ENCODE data around the gene MAP3K1. TPM values are rescaled to one million over a fixed set of nuclear protein-coding genes. Genes with fewer than 3 reads are reported as not detected.

MAP3K1 gene
- total RNA-seq, 1 experiment from 2014 or later: 5.7 TPM

DNA sequence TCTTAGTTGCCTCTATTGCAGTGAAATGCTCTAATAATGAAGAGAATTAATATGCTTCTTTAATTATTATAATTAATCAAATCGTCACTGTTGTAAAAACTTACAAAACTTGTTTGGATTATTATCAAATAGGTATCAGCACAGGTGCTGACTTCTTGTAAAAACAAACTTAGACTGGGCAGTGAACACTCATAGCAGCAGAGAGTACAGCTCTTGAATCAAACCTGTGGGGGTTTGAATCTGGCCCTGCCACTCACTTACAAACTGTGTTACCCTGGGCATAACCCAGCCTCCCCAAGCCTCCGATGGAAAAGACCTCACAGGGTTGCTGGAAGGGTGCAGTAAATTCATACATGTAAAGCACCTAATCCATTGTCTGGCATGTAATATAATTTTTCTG is 35.1 kb downstream of the MAP3K1 start:
- H3K9me2 ChIP-seq (replicated peaks; ENCODE audit: low read length): no peaks in the 10 kb centered on the region
- no peak for TF ChIP-seq EZH2 (IDR thresholded peaks at IDR 0.05; ENCODE audit: low read length, unreplicated experiment)
- TF ChIP-seq, protein P1, sequence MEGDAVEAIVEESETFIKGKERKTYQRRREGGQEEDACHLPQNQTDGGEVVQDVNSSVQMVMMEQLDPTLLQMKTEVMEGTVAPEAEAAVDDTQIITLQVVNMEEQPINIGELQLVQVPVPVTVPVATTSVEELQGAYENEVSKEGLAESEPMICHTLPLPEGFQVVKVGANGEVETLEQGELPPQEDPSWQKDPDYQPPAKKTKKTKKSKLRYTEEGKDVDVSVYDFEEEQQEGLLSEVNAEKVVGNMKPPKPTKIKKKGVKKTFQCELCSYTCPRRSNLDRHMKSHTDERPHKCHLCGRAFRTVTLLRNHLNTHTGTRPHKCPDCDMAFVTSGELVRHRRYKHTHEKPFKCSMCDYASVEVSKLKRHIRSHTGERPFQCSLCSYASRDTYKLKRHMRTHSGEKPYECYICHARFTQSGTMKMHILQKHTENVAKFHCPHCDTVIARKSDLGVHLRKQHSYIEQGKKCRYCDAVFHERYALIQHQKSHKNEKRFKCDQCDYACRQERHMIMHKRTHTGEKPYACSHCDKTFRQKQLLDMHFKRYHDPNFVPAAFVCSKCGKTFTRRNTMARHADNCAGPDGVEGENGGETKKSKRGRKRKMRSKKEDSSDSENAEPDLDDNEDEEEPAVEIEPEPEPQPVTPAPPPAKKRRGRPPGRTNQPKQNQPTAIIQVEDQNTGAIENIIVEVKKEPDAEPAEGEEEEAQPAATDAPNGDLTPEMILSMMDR (conservative IDR thresholded peaks at IDR 0.05; ENCODE audit: low read depth, low read length): no peak
- TF ChIP-seq EZH2phosphoT487 (IDR thresholded peaks at IDR 0.05; ENCODE audit: borderline replicate concordance, low read length): no peak
- intact Hi-C loops (cut with micrococcal nuclease): no loop called here
- POLR2A ChIA-PET (ENCODE audit: unreplicated experiment): interaction anchor here (0.9 kb wide), 1 partner anchor 190 kb away, joined by 4 read pairs; no protein-coding TSS in a partner anchor
- H2AFZ ChIP-seq (ENCODE audit: low read length): no peak overlapping the region
- H3K36me3 ChIP-seq (ENCODE audit: low read depth, low read length): no peaks in the 10 kb centered on the region
- BruUV-seq (replicated peaks): no TSS peak
- no peak overlapping the region for H3K27ac ChIP-seq (ENCODE audit: low read length)
- H3K9me3 ChIP-seq (ENCODE audit: low read length): no peaks in the 10 kb centered on the region
- H3F3A ChIP-seq (ENCODE audit: low read length, unreplicated experiment): no peaks in the 10 kb centered on the region
- H3K9ac ChIP-seq (ENCODE audit: low read length): no peak overlapping the region
- peaks cover 89% of the 10 kb centered on the region for H3K79me2 ChIP-seq (ENCODE audit: low read length)
- H3K4me1 ChIP-seq (ENCODE audit: insufficient read depth, low read length): peaks cover 11% of the 10 kb centered on the region; the same call in 1 of the 2 replicates
- DNase-seq (no peak), ATAC-seq (no peak)
- H3K4me3 ChIP-seq (ENCODE audit: low read length): no peak overlapping the region
- no peak overlapping the region for H3K4me2 ChIP-seq (ENCODE audit: low read length)
- no peaks in the 10 kb centered on the region for H3K27me3 ChIP-seq (ENCODE audit: low read length)
- CTCF ChIA-PET: no interaction called here
- no peaks in the 10 kb centered on the region for H4K20me1 ChIP-seq (ENCODE audit: low read length)

DNA sequence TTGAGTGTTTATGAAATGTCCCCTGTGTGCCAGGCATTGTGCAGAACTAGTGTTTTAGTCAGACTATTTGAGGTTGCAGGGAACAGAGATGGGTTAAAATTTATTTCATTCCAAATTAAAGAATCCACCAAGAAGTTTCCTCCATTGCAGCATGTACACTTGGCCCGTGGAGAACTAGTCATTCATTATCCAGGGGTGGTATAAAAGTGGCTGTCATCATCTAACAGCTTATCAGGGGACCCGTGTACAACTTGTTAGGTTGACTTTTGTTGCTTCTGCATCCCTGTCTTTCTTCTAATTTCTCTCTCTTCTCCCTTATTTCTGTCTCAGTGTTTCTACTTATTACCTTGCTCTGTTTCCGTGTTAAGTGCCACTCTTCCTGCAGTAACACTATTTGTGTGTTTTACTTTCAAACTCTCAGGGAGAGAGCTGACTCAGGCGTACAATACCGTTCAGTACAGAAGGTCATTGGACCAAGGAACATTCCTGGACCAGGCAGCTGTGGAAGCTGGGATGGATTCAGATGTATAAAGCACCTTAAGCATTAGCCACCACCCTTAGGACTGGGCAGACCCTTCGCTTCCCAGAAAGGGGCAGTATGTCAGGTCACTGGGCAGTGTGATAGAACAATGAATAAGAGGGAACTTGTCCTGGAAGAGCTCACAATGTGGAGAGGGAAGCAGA is 36.1 kb downstream of the MAP3K1 start:
- ChIA-PET POLR2A (ENCODE audit: unreplicated experiment) (interaction anchor here (0.9 kb wide), 1 partner anchor 189 kb away, joined by 4 read pairs; no protein-coding TSS in a partner anchor), CTCF (no interaction called here)
- Histone ChIP-seq H3K4me3 (ENCODE audit: low read length) (no peak overlapping the region), H3K9me3 (ENCODE audit: low read length) (no peaks in the 10 kb centered on the region), H4K20me1 (ENCODE audit: low read length) (no peaks in the 10 kb centered on the region), H3K36me3 (ENCODE audit: low read depth, low read length) (no peaks in the 10 kb centered on the region), H3K79me2 (ENCODE audit: low read length) (peaks cover 84% of the 10 kb centered on the region), H3K27me3 (ENCODE audit: low read length) (no peaks in the 10 kb centered on the region), H3K4me2 (ENCODE audit: low read length) (no peak overlapping the region), H3K4me1 (ENCODE audit: insufficient read depth, low read length) (peaks cover 8% of the 10 kb centered on the region; the same call in 1 of the 2 replicates), H2AFZ (ENCODE audit: low read length) (no peak overlapping the region), H3K27ac (ENCODE audit: low read length) (no peak overlapping the region), H3K9ac (ENCODE audit: low read length) (no peak overlapping the region), H3F3A (ENCODE audit: low read length, unreplicated experiment) (no peaks in the 10 kb centered on the region), H3K9me2 (replicated peaks; ENCODE audit: low read length) (no peaks in the 10 kb centered on the region)
- no TSS peak for BruUV-seq (replicated peaks)
- no peak for TF ChIP-seq EZH2phosphoT487 (IDR thresholded peaks at IDR 0.05; ENCODE audit: borderline replicate concordance, low read length)
- TF ChIP-seq, protein P1 (conservative IDR thresholded peaks at IDR 0.05; ENCODE audit: low read depth, low read length): no peak
- no peak for TF ChIP-seq EZH2 (IDR thresholded peaks at IDR 0.05; ENCODE audit: low read length, unreplicated experiment)
- DNase-seq (no peak), ATAC-seq (no peak)
- intact Hi-C loops (cut with micrococcal nuclease): no loop called here
